Measurements from ENCODE around the gene MPPE1. TPM values are rescaled to one million over a fixed set of nuclear protein-coding genes. Genes with fewer than 3 reads are reported as not detected.

MPPE1 gene
- total and polyA plus RNA-seq, 9 donors, result 19.9 to 38.0 (median 25.5) TPM

DNA sequence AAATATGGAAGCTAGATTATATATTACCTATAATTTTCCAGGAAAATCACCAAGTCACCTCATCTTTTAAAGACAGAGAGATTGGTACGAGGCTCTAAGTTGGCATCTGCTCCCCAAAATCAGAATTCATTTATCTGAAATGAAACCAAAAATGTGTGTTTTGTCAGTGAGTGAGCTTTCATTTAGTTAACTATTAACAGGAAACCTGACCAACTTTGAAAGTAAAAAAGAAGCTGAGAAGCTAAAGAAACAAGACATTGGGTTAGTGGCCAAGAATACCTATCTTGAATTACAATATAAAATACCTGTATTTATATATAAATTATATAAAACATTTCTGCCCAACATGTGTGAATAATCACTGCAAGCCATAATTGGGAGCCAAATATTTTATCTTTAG is 1.9 kb downstream of the MPPE1 start:
- peaks cover 5% of the 10 kb centered on the region for H3K4me1 ChIP-seq (ENCODE audit: insufficient read depth)
- H3K27ac ChIP-seq, result no peak overlapping the region
- no peak for DNase-seq
- 84 to 98% (median 95%) methylated on average over 1 of the region's 1 CpG for WGBS, 3 donors
- H3K27me3 ChIP-seq, result no peaks in the 10 kb centered on the region
- no peak overlapping the region for H3K4me3 ChIP-seq
- H3K36me3 ChIP-seq, result no peaks in the 10 kb centered on the region
- TF ChIP-seq CTCF (IDR thresholded peaks at IDR 0.05), result no peak
- no peak for TF ChIP-seq POLR2A (IDR thresholded peaks at IDR 0.05)
- TF ChIP-seq EP300 (IDR thresholded peaks at IDR 0.05), result no peak
- H3K9me3 ChIP-seq, result no peaks in the 10 kb centered on the region
- intact Hi-C loops (cut with DNase I), result no loop called here

DNA sequence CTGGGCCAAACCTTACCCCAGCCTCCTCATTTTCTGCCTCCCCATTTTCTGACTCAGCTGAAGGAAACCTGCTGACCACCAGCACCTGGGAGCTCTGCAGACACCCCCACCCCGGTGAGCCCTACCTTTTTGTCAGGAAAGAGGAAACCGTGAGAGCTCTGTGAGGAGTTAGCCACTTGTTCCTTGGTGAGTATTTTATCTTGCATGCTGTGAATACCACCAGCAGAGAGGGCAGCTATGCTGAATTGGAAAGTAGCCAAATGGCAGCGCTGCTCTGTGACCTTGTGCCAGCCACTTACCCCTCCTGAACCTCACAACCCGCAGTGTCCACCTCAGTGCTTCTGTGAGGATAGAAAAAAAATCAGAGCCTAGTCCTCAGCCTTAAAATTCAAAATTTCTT is 2.5 kb downstream of the MPPE1 start:
- Histone ChIP-seq H3K9me3 (no peaks in the 10 kb centered on the region), H3K36me3 (no peaks in the 10 kb centered on the region), H3K4me3 (no peak overlapping the region), H3K4me1 (ENCODE audit: insufficient read depth) (peaks cover 5% of the 10 kb centered on the region), H3K27ac (no peak overlapping the region), H3K27me3 (no peaks in the 10 kb centered on the region)
- no peak for DNase-seq
- 86 to 94% (median 93%) methylated on average over 4 of the region's 4 CpGs for WGBS, 3 donors
- intact Hi-C loops (cut with DNase I), result no loop called here
- no peak for TF ChIP-seq POLR2A (IDR thresholded peaks at IDR 0.05)
- TF ChIP-seq EP300 (IDR thresholded peaks at IDR 0.05), result no peak
- no peak for TF ChIP-seq CTCF (IDR thresholded peaks at IDR 0.05)

DNA sequence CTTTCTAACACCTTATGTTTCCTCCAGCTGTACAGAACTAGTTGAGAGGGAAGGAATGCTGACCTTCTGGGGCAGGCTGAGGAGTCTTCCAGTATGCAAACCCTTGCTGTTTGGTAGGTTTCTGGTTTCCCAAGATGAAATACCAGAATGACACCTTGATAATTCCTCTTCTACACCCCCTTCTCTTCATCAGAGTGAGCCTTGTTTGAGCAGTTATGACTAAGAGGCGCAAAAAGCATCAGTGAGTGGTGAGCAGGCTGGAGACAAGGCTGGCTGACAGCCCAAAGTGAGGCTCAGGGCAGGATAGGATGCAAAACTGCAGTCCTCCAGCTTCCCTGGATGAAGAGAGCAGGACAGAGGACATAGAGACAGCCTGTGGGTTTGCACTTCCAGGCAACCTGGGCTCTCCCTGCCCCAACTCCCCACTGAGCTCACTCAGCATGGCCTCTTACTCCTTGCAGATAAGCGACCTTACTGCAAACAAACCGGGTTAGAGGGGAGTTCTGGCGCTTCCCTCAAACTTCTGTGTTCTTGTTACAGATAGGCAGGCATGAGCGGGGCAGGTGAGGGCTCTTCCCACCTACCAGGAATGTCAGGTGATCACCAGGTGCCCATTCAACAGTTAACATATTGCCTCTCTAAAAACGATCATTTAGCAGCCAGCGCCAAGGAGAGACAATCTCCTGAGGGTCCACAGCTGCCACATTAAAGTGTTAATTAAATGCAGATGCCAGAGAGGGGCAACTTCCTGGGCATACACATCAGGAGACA is 5.4 kb downstream of the MPPE1 start:
- 59 to 65% (median 63%) methylated on average over 7 of the region's 7 CpGs for WGBS, 3 donors
- Histone ChIP-seq H3K4me1 (ENCODE audit: insufficient read depth) (peaks cover 5% of the 10 kb centered on the region), H3K9me3 (no peaks in the 10 kb centered on the region), H3K36me3 (no peaks in the 10 kb centered on the region), H3K4me3 (no peak overlapping the region), H3K27me3 (no peaks in the 10 kb centered on the region), H3K27ac (no peak overlapping the region)
- intact Hi-C loops (cut with DNase I), result no loop called here
- DNase-seq, result no peak
- TF ChIP-seq CTCF (IDR thresholded peaks at IDR 0.05), result no peak
- TF ChIP-seq EP300 (IDR thresholded peaks at IDR 0.05), result no peak
- no peak for TF ChIP-seq POLR2A (IDR thresholded peaks at IDR 0.05)

DNA sequence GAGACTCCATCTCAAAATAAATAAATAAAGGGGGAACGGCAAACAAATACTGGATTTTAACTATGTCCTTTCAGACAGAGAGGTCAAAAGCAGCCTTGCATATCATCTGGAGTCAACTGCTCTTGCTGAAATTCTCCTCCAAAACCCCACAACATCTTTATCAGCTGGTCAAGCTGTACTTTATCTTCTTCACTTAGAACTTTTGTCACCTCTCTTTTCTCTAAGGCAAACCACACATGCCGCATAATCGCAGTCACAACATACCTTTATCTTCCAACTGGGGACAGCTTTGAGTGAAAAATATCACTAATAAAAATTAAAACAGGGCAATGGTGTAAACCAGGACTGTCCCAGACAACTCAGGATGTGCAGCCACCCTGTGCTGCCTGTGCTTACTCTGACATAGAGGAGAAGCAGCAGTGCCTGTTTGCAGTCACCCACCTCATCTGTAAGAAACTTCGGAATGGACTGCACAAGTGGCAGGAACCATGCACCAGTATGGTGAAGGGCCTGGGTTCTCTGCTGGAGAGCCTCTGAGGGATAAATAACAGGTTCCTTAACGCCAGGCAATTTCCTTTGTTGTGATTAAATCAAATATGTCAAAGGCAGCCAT is 6.2 kb downstream of the MPPE1 start:
- H3K4me1 ChIP-seq (ENCODE audit: insufficient read depth), result no peaks in the 10 kb centered on the region
- no peak overlapping the region for H3K27ac ChIP-seq
- no peak overlapping the region for H3K4me3 ChIP-seq
- no peaks in the 10 kb centered on the region for H3K27me3 ChIP-seq
- H3K36me3 ChIP-seq, result no peaks in the 10 kb centered on the region
- DNase-seq, result no peak
- intact Hi-C loops (cut with DNase I), result no loop called here
- H3K9me3 ChIP-seq, result no peaks in the 10 kb centered on the region
- 78 to 88% (median 86%) methylated on average over 5 of the region's 5 CpGs for WGBS, 3 donors
- TF ChIP-seq EP300 (IDR thresholded peaks at IDR 0.05), result no peak
- TF ChIP-seq CTCF (IDR thresholded peaks at IDR 0.05), result no peak
- no peak for TF ChIP-seq POLR2A (IDR thresholded peaks at IDR 0.05)
